Gastrocnemius medialis (tissue), 4 donors: ENCODE results near the gene MCF2L. TPM values are rescaled to one million over a fixed set of nuclear protein-coding genes. Genes with fewer than 3 reads are reported as not detected.

ENCODE experiments used
- ATAC-seq, 2 donors: fragments of 150-250 bp; one replicate each; pipeline ENCODE4 v1.9.1; 2016
- DNase-seq, 2 donors: peaks; one replicate each; pipeline ENCODE4 v3.0.0-alpha.2; 2019
- H3K27ac ChIP-seq, 4 donors: fragments of 200-600 bp; sonication (generic); 1 replicate in 1 of 4; 2 replicates in 3 of 4; pipeline ENCODE4 v1.5.1; 2016 to 2018; ENCODE audit warnings: mild to moderate bottlenecking in 2 of 4, moderate library complexity in 1 of 4
- H3K27me3 ChIP-seq, 3 donors: fragments of 200-600 bp; sonication (generic) in 2 of 3; 1 replicate in 1 of 3; 2 replicates in 2 of 3; pipeline versions ENCODE4 v1.5.1 to v1.6.0; 2016 to 2019; ENCODE audit warnings: mild to moderate bottlenecking in 1 of 3, moderate library complexity in 1 of 3
- H3K36me3 ChIP-seq, 2 donors: fragments of 200-600 bp; sonication (generic) in 1 of 2; one replicate each; pipeline ENCODE4 v1.5.1; 2017 to 2018
- H3K4me1 ChIP-seq, 2 donors: fragments of 200-600 bp; sonication (generic) in 1 of 2; one replicate each; pipeline ENCODE4 v1.5.1; 2016 to 2017; ENCODE audit warnings: mild to moderate bottlenecking in 2 of 2
- H3K4me3 ChIP-seq, 4 donors: fragments of 200-600 bp; sonication (generic) in 3 of 4; 1 replicate in 1 of 4; 2 replicates in 3 of 4; pipeline ENCODE4 v1.5.1; 2016 to 2019; ENCODE audit warnings: mild to moderate bottlenecking in 2 of 4
- H3K9me3 ChIP-seq, 3 donors: fragments of 200-600 bp; sonication (generic) in 2 of 3; 1 replicate in 1 of 3; 2 replicates in 2 of 3; pipeline ENCODE4 v1.5.1; 2016 to 2019
- POLR2A ChIP-seq, 2 donors: fragments of 450-650 bp; IDR thresholded peaks; one replicate each; pipeline ENCODE4 v1.6.1; 2017; ENCODE audit warnings: antibody characterized with exemption in 2 of 2, mild to moderate bottlenecking in 2 of 2, moderate library complexity in 2 of 2
- in situ Hi-C, 4 donors: fragments of 200-750 bp; cut with MboI; loops; one replicate each; pipeline versions ENCODE4 v1.15.0 to v1.8.0; 2017; ENCODE audit warnings: low sequenced_read_pairs in 4 of 4
- intact Hi-C: fragments of 100-400 bp; cut with DNase I; formaldehyde crosslinking; loops from one replicate; pipeline ENCODE4 v1.15.1; 2023; ENCODE audit warnings: low total_unique reads
- total RNA-seq, 4 donors: library from RNA; depleted of rRNA; stranded (reverse); fragments of >200 nt; gene quantifications; one replicate each; pipeline versions ENCODE4 v1.1.0 to v1.2.3, GENCODE V29; 2016
- TF ChIP-seq, protein P1 (sequence below), 5 experiments: fragments of 450-650 bp in 3 of 5; fragments of 200-600 bp in 2 of 5; sonication (generic) in 2 of 5; IDR thresholded peaks in 4 of 5; conservative IDR thresholded peaks in 1 of 5; 1 replicate in 4 of 5; 2 replicates in 1 of 5; pipeline ENCODE4 v1.5.1; 2016 to 2019; ENCODE audit warnings: antibody characterized with exemption in 5 of 5, mild to moderate bottlenecking in 3 of 5, moderate library complexity in 3 of 5

Gene MCF2L
- total RNA-seq, 4 donors from 2014 or later, result 16.1 to 21.2 (median 19.4) TPM

DNA sequence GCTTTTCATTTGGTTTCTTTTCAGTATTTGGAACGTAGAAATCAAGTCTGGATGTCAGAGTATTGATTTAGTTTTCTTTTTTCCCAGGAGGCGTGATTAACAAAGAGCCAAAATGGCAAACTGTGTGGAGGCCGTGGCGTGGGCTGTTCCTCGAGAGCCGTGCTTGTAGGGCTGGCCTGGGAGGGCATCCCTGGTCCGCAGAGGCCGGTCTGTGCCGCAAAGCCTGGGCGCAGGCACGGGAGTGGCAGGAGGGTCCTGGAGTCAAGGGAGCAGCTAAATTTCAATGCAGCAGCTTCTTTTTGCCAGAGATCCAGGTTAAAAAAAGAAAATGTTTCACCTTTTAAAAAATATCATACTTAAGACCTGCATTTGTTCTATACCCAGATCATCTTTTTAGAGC lies 13.1 kb upstream of the MCF2L start:
- H3K4me3 ChIP-seq, result no peak overlapping the region
- H3K27me3 ChIP-seq, result peaks cover 0 to 3% (median 0%) of the 10 kb centered on the region in 3 donors
- no peak for TF ChIP-seq POLR2A (IDR thresholded peaks at IDR 0.05)
- TF ChIP-seq, protein P1, sequence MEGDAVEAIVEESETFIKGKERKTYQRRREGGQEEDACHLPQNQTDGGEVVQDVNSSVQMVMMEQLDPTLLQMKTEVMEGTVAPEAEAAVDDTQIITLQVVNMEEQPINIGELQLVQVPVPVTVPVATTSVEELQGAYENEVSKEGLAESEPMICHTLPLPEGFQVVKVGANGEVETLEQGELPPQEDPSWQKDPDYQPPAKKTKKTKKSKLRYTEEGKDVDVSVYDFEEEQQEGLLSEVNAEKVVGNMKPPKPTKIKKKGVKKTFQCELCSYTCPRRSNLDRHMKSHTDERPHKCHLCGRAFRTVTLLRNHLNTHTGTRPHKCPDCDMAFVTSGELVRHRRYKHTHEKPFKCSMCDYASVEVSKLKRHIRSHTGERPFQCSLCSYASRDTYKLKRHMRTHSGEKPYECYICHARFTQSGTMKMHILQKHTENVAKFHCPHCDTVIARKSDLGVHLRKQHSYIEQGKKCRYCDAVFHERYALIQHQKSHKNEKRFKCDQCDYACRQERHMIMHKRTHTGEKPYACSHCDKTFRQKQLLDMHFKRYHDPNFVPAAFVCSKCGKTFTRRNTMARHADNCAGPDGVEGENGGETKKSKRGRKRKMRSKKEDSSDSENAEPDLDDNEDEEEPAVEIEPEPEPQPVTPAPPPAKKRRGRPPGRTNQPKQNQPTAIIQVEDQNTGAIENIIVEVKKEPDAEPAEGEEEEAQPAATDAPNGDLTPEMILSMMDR (IDR thresholded peaks at IDR 0.05 in 4 of 5, conservative IDR thresholded peaks at IDR 0.05 in 1 of 5), result no peak
- no peak for DNase-seq
- in situ Hi-C loops, result no loop called here
- H3K36me3 ChIP-seq, result no peaks in the 10 kb centered on the region
- no peak overlapping the region for H3K27ac ChIP-seq
- no peaks in the 10 kb centered on the region for H3K9me3 ChIP-seq
- H3K4me1 ChIP-seq, result peaks cover 0 to 3% of the 10 kb centered on the region in 2 donors
- intact Hi-C loops, result no loop called here
- ATAC-seq, result no peak

DNA sequence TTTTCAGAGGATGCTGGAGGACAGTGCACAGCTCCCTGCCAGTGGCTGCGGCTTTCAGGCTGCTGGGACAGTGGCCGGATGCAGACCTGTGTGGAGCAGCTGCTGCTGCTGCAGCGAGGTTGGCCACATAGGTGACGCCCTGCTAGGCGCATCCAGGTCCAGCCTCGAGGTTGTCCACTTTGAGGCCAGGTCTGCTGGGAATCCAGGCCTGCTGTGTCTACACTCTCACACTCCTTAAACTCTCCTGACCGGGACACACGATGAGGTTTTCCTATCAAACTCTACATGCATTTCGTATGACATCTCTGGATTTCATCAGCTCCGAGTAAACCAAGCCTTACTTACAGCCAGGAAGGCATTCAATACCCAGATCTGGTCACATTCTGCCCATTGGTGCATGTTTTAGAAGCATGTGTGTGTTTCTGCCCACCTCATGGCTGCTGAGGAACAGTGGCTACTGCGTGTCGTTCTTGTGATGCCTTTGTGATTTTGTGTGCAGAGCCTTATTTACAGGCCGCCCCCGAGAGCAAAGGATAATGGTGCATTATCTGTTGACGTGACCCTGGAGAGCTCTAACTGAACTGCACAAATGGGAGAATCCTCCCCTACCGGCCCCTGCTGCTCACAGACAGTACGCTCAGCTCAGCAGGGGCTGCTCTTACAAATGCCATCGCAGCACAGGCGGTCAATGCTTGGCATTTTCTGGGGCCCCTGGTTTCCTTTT lies 12.3 kb upstream of the MCF2L start:
- in situ Hi-C loops, result no loop called here
- ATAC-seq, result no peak
- peak overlapping the region in 1 of 4 donors; percentile 74 for H3K27ac ChIP-seq

DNA sequence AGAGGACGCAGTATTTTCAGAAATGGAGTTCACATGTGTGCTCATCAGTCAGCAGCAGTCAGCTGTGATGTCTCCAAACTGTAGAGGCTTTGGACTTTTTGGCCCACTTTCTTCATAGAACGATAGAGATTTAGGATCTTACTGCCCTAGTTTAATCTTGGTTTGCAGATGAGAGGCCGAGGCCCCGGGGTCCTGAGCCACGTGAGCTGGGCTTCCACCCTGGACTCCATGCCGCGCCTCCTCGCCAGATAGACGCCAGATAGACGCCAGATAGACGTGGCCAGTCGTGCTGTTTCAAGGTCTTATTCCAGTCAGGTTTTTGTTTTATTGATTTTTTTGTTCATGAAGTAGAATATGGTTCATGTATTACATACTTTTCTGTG lies 11.7 kb upstream of the MCF2L start:
- ATAC-seq (no peak), DNase-seq (no peak)
- intact Hi-C loops, result no loop called here
- H3K27ac ChIP-seq, result peak overlapping the region in 3 of 4 donors; percentile 74 to 80 (median 79)
- H3K4me1 ChIP-seq, result peaks cover 0 to 3% of the 10 kb centered on the region in 2 donors
- TF ChIP-seq POLR2A (IDR thresholded peaks at IDR 0.05), result no peak
- TF ChIP-seq, protein P1 (IDR thresholded peaks at IDR 0.05 in 4 of 5, conservative IDR thresholded peaks at IDR 0.05 in 1 of 5), result no peak
- peaks cover 0 to 3% (median 0%) of the 10 kb centered on the region in 3 donors for H3K27me3 ChIP-seq
- no peak overlapping the region for H3K4me3 ChIP-seq
- in situ Hi-C loops, result no loop called here
- H3K36me3 ChIP-seq, result no peaks in the 10 kb centered on the region
- H3K9me3 ChIP-seq, result no peaks in the 10 kb centered on the region

More for the DNA sequence above, 12.3 kb upstream of the MCF2L start:
- Histone ChIP-seq H3K4me1 (peaks cover 0 to 3% of the 10 kb centered on the region in 2 donors), H3K9me3 (no peaks in the 10 kb centered on the region), H3K4me3 (no peak overlapping the region), H3K27me3 (peaks cover 0 to 3% (median 0%) of the 10 kb centered on the region in 3 donors), H3K36me3 (no peaks in the 10 kb centered on the region)
- TF ChIP-seq, protein P1 (IDR thresholded peaks at IDR 0.05 in 4 of 5, conservative IDR thresholded peaks at IDR 0.05 in 1 of 5), result no peak
- TF ChIP-seq POLR2A (IDR thresholded peaks at IDR 0.05), result no peak
- intact Hi-C loops, result no loop called here
- no peak for DNase-seq

DNA sequence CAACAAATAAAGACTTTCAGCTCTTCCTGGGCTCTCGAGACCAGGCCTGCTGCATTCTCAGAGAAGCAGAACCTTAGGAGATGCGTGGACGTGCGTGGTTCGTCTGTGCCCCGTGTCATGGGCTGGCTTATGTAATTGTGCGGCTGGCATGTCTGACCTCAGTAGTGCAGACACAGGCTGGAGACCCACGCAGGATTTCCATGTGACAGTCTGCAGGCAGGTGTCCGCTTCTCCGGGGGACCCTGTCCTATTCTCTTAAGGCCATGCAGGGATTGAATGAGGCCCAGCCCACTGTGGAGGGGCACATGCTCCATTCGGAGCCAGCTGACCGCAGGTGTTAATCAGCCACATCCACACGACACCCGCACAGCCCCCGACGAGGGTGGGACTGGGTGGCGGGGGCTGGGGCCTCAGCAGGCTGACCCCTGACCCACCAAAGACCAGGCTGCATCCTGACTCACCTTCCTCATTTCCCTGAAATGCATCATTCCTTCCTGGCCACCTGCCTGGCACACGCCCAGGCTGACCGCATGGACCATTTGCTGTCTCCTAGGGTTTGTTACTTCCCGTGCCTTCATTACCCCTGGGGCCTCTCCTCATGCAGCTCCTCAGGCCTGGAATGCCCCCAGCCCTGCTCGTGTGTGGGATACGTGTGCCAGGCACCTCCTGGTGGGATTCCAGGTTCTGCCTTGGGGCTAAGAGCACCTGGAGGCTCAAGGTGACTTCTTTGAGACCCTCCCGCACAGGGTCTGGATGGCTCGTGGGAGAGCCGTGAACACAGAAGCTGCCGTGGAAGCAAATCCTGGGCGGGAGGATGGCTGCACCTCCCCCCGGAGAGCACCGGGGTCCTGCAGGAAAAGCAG lies 10.7 kb upstream of the MCF2L start:
- ATAC-seq (peak; percentile 27 to 43), DNase-seq (no peak)
- no peaks in the 10 kb centered on the region for H3K9me3 ChIP-seq
- no peak overlapping the region for H3K4me3 ChIP-seq
- intact Hi-C loops (no loop called here), in situ Hi-C loops (no loop called here)
- peaks cover 0 to 3% of the 10 kb centered on the region in 2 donors for H3K4me1 ChIP-seq
- H3K27ac ChIP-seq, result peak overlapping the region; percentile 74 to 80 (median 78)
- H3K36me3 ChIP-seq, result no peaks in the 10 kb centered on the region
- TF ChIP-seq, protein P1 (IDR thresholded peaks at IDR 0.05 in 4 of 5, conservative IDR thresholded peaks at IDR 0.05 in 1 of 5), result no peak
- no peak for TF ChIP-seq POLR2A (IDR thresholded peaks at IDR 0.05)
- peaks cover 0 to 3% (median 0%) of the 10 kb centered on the region in 3 donors for H3K27me3 ChIP-seq
